ENCODE data around the gene CCDC192. TPM values are rescaled to one million over a fixed set of nuclear protein-coding genes. Genes with fewer than 3 reads are reported as not detected.

CCDC192 gene
- total RNA-seq, 1 donor from 2014 or later = 0.26 TPM

DNA sequence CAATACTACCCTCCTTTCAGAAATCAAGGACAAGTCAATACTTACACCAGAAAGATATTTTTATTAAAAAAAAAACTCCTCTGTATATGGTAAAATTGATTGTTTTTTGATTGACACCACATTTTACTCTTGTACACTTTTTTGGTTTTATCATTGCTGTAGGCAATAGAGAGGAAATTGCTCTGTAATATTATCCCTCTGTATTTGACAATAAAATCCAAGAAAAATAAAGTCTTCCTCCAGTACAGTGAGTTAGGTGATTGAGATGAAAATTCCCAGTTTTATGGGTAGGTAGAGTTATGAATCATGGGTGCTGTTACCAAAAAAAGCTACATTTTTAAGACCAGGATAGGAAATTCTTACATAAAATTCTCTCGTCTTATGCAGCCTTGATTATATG is 22.6 kb upstream of the CCDC192 start:
- peaks cover 5% of the 10 kb centered on the region for H3K4me1 Mint-ChIP-seq (ENCODE audit: unreplicated experiment)
- no peak overlapping the region for H3K4me3 Mint-ChIP-seq (ENCODE audit: unreplicated experiment)
- TF ChIP-seq, protein P1, sequence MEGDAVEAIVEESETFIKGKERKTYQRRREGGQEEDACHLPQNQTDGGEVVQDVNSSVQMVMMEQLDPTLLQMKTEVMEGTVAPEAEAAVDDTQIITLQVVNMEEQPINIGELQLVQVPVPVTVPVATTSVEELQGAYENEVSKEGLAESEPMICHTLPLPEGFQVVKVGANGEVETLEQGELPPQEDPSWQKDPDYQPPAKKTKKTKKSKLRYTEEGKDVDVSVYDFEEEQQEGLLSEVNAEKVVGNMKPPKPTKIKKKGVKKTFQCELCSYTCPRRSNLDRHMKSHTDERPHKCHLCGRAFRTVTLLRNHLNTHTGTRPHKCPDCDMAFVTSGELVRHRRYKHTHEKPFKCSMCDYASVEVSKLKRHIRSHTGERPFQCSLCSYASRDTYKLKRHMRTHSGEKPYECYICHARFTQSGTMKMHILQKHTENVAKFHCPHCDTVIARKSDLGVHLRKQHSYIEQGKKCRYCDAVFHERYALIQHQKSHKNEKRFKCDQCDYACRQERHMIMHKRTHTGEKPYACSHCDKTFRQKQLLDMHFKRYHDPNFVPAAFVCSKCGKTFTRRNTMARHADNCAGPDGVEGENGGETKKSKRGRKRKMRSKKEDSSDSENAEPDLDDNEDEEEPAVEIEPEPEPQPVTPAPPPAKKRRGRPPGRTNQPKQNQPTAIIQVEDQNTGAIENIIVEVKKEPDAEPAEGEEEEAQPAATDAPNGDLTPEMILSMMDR (IDR thresholded peaks at IDR 0.05; ENCODE audit: unreplicated experiment) = no peak
- H3K36me3 Mint-ChIP-seq (ENCODE audit: low read depth, unreplicated experiment) = no peaks in the 10 kb centered on the region
- DNase-seq (ENCODE audit: low spot score) = no peak
- H3K27me3 Mint-ChIP-seq (ENCODE audit: unreplicated experiment) = no peaks in the 10 kb centered on the region
- H3K27ac Mint-ChIP-seq (ENCODE audit: unreplicated experiment) = no peak overlapping the region
- H3K9me3 Mint-ChIP-seq (ENCODE audit: unreplicated experiment) = no peaks in the 10 kb centered on the region

DNA sequence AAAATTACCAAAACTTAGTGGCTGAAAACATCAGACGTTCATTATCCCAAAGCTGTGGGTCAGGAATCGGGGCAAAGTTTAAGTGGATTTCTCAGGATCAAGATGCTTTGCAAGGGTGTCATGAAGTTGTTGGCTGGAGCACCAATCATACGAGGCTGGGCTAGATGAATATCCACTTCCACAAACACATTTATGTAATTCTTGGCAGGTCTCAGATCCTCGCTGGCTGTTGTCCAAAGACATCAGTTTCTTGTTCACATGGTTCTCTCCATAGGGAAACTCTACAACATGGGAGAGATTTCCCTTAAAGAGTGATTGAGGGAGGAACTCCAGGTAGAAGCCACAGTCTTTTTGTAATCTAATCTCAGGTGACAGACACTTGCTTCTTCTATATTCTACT is 20.2 kb upstream of the CCDC192 start:
- H3K36me3 Mint-ChIP-seq (ENCODE audit: low read depth, unreplicated experiment) = no peaks in the 10 kb centered on the region

DNA sequence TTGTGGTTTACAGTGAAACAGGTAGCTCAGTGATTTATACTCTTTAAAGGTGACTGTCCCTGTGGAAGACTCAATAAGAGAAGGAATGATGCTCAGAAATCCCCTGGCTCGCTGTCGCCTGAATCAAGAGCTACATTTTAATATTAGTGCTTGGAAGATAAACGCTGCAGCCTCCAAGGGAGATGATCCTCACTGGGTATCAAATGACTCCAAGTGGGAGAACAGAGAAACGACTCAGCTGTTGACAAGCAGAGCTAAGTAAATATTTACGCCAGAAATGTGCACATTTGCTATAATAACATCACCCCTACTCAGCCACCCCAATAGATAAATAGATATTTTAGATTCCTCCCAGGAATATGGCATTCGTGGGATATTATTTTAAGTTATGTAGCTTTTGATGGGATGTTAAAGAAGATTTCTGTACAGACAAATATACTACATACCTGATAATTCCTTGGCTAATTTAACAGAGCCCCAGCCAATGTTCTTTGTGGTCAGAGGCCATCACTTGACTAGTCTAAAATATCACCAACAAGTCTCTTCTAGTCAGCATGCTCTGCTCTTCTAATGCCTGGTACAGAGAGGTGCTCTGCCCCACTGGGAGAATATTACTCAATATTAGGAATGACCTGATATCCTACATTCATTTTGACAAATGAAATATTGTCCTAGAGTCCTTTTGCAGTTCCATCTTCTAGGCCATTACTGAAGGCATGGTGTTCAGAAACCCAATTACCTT is 18.3 kb upstream of the CCDC192 start:
- no peak overlapping the region for H3K27ac Mint-ChIP-seq (ENCODE audit: unreplicated experiment)
- H3K4me1 Mint-ChIP-seq (ENCODE audit: unreplicated experiment) = peaks cover 15% of the 10 kb centered on the region
- no peaks in the 10 kb centered on the region for H3K9me3 Mint-ChIP-seq (ENCODE audit: unreplicated experiment)
- H3K4me3 Mint-ChIP-seq (ENCODE audit: unreplicated experiment) = no peak overlapping the region
- no peak for DNase-seq (ENCODE audit: low spot score)
- TF ChIP-seq, protein P1 (IDR thresholded peaks at IDR 0.05; ENCODE audit: unreplicated experiment) = no peak
- H3K36me3 Mint-ChIP-seq (ENCODE audit: low read depth, unreplicated experiment) = no peaks in the 10 kb centered on the region
- peaks cover 2% of the 10 kb centered on the region for H3K27me3 Mint-ChIP-seq (ENCODE audit: unreplicated experiment)

More for the DNA sequence above, 20.2 kb upstream of the CCDC192 start:
- TF ChIP-seq, protein P1 (IDR thresholded peaks at IDR 0.05; ENCODE audit: unreplicated experiment) = no peak
- Mint-ChIP-seq H3K4me1 (ENCODE audit: unreplicated experiment) (peaks cover 15% of the 10 kb centered on the region), H3K27me3 (ENCODE audit: unreplicated experiment) (peaks cover 2% of the 10 kb centered on the region), H3K9me3 (ENCODE audit: unreplicated experiment) (no peaks in the 10 kb centered on the region), H3K4me3 (ENCODE audit: unreplicated experiment) (no peak overlapping the region), H3K27ac (ENCODE audit: unreplicated experiment) (no peak overlapping the region)
- no peak for DNase-seq (ENCODE audit: low spot score)

DNA sequence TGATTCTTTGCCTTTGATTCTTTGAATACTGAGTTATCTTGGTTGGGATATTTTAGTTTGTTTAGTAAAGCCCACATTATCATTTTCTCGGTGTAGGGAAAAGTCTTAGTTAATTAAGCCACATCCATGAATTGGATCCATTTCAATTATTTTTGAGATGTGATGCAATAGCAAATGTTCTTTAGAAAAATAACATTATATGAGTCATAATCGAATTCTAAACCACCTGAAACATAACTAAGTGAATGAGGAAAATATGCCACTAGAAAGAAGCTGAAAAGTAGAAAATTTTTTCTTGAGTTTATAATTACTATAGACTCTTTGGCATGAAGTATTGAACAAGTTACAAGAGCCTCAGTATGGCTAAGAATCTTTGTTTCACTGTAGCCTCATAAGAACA is 17.5 kb upstream of the CCDC192 start:
- H3K4me1 Mint-ChIP-seq (ENCODE audit: unreplicated experiment) = peaks cover 15% of the 10 kb centered on the region
- H3K4me3 Mint-ChIP-seq (ENCODE audit: unreplicated experiment) = no peak overlapping the region
- TF ChIP-seq, protein P1 (IDR thresholded peaks at IDR 0.05; ENCODE audit: unreplicated experiment) = no peak
- DNase-seq (ENCODE audit: low spot score) = no peak
- peak overlapping the region; percentile 80 for H3K27ac Mint-ChIP-seq (ENCODE audit: unreplicated experiment)
- peaks cover 2% of the 10 kb centered on the region for H3K27me3 Mint-ChIP-seq (ENCODE audit: unreplicated experiment)
- H3K9me3 Mint-ChIP-seq (ENCODE audit: unreplicated experiment) = no peaks in the 10 kb centered on the region
- no peaks in the 10 kb centered on the region for H3K36me3 Mint-ChIP-seq (ENCODE audit: low read depth, unreplicated experiment)

DNA sequence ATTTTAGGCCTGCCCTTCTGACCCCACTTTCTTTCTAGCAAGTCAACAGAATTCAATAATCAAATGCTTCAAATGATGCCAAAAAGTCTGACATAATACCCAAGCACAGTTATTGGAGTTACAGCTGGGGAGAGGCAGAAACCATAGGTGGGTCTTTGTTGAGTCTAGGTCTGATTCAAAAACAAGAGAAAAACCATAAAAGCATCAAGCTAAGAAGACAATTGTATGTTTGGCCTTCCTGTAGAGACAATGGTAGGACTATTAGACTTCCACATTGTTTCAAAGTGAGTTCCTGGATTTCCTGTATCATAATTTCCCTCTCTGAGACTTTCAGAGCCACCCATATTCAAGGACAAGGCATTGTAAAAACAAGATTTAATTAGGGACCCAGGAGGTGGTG is 16.8 kb upstream of the CCDC192 start:
- Mint-ChIP-seq H3K9me3 (ENCODE audit: unreplicated experiment) (no peaks in the 10 kb centered on the region), H3K4me3 (ENCODE audit: unreplicated experiment) (no peak overlapping the region), H3K4me1 (ENCODE audit: unreplicated experiment) (peaks cover 15% of the 10 kb centered on the region), H3K27me3 (ENCODE audit: unreplicated experiment) (peaks cover 2% of the 10 kb centered on the region), H3K36me3 (ENCODE audit: low read depth, unreplicated experiment) (no peaks in the 10 kb centered on the region), H3K27ac (ENCODE audit: unreplicated experiment) (peak overlapping the region; percentile 80)
- TF ChIP-seq, protein P1 (IDR thresholded peaks at IDR 0.05; ENCODE audit: unreplicated experiment) = no peak
- DNase-seq (ENCODE audit: low spot score) = no peak
